Astrocyte (in vitro differentiated cells and primary cell): Measurements from ENCODE around the gene SOCS6.

Experiments used
- EZH2 ChIP-seq: IDR thresholded peaks from 2 replicates; pipeline ENCODE4 v1.6.1; 2012; ENCODE audit warnings: mild to moderate bottlenecking, low read length, inconsistent platforms; ENCODE audit not compliant: insufficient read depth
- TF ChIP-seq, protein P1 (sequence below): IDR thresholded peaks from 2 replicates; pipeline ENCODE4 v1.5.1; 2011; ENCODE audit warnings: low read depth, mild to moderate bottlenecking, inconsistent platforms, low read length, moderate library complexity; ENCODE audit not compliant: insufficient read depth

DNA sequence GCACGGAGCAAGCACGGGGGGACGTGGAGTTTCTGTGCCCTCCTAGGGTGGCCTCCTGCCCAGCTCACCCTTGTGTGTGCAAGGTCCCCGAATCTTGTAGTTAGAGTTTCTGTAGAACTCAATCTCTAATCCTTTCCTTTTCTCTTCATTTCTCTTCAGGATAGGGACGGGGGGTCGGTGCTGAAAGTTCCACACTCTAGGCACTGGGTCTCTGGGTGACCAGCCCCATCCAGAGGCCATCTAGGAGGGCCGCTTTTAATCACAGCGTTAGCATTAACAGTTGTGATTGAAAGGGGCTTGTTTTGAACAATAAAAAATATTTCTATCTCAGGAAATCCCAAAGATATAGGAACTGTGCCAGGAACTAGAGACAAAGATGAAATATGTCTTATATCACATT, 10.5 kb downstream of the SOCS6 start:
- TF ChIP-seq, protein P1, sequence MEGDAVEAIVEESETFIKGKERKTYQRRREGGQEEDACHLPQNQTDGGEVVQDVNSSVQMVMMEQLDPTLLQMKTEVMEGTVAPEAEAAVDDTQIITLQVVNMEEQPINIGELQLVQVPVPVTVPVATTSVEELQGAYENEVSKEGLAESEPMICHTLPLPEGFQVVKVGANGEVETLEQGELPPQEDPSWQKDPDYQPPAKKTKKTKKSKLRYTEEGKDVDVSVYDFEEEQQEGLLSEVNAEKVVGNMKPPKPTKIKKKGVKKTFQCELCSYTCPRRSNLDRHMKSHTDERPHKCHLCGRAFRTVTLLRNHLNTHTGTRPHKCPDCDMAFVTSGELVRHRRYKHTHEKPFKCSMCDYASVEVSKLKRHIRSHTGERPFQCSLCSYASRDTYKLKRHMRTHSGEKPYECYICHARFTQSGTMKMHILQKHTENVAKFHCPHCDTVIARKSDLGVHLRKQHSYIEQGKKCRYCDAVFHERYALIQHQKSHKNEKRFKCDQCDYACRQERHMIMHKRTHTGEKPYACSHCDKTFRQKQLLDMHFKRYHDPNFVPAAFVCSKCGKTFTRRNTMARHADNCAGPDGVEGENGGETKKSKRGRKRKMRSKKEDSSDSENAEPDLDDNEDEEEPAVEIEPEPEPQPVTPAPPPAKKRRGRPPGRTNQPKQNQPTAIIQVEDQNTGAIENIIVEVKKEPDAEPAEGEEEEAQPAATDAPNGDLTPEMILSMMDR = no peak
- no peak for TF ChIP-seq EZH2
